Smooth muscle cell (in vitro differentiated cells): ENCODE results near the gene SH2D3C. TPM values are rescaled to one million over a fixed set of nuclear protein-coding genes. Genes with fewer than 3 reads are reported as not detected.

Experiments used
- DNase-seq: peaks from one replicate; lab custom pipeline; 2025; ENCODE audit not compliant: unreplicated experiment; lab: John Stamatoyannopoulos, UW
- H2AFZ ChIP-seq: fragments of 200-600 bp; sonication (generic); 2 replicates; pipeline ENCODE4 v1.6.0; 2016; ENCODE audit warnings: antibody characterized with exemption, low read depth, mild to moderate bottlenecking
- H3F3A ChIP-seq: fragments of 200-600 bp; sonication (generic); 2 replicates; pipeline ENCODE4 v1.6.0; 2017; ENCODE audit warnings: antibody characterized with exemption, low read depth
- H3K27ac ChIP-seq: fragments of 200-600 bp; sonication (generic); 2 replicates; pipeline ENCODE4 v1.5.1; 2016; ENCODE audit warnings: low read depth, mild to moderate bottlenecking
- H3K27me3 ChIP-seq: fragments of 200-600 bp; sonication (generic); 2 replicates; pipeline ENCODE4 v1.6.1; 2016; ENCODE audit warnings: low read depth, mild to moderate bottlenecking
- H3K36me3 ChIP-seq: fragments of 200-600 bp; sonication (generic); 2 replicates; pipeline ENCODE4 v1.5.1; 2016; ENCODE audit warnings: low read depth
- H3K4me1 ChIP-seq: fragments of 200-600 bp; sonication (generic); 2 replicates; pipeline ENCODE4 v1.5.1; 2016; ENCODE audit warnings: low read depth
- H3K4me2 ChIP-seq: fragments of 200-600 bp; sonication (generic); 2 replicates; pipeline ENCODE4 v1.6.0; 2016; ENCODE audit warnings: mild to moderate bottlenecking
- H3K4me3 ChIP-seq: fragments of 200-600 bp; sonication (generic); 2 replicates; pipeline ENCODE4 v1.5.1; 2016; ENCODE audit warnings: mild to moderate bottlenecking
- H3K79me2 ChIP-seq: fragments of 200-600 bp; sonication (generic); 2 replicates; pipeline ENCODE4 v1.6.0; 2016; ENCODE audit warnings: low read depth, mild to moderate bottlenecking
- H3K9ac ChIP-seq: fragments of 200-600 bp; sonication (generic); 2 replicates; pipeline ENCODE4 v1.6.0; 2016; ENCODE audit warnings: low read depth
- H3K9me3 ChIP-seq: fragments of 200-600 bp; sonication (generic); replicated peaks from 2 replicates; pipeline ENCODE4 v1.5.1; 2016; ENCODE audit warnings: low read depth
- H4K20me1 ChIP-seq: fragments of 200-600 bp; sonication (generic); 2 replicates; pipeline ENCODE4 v1.6.0; 2016; ENCODE audit warnings: low read depth
- WGBS: methylation state at CpG from one replicate; pipeline ENCODE4 v1.1.7; 2016; ENCODE audit warnings: low lambda C conversion rate; 5-methylcytosine and 5-hydroxymethylcytosine counted together
- polyA plus RNA-seq: library from polyadenylated mRNA; unstranded; fragments of >200 nt; fragmentation: Nextera tagmentation; extraction: Ambion mirVana; gene quantifications from 2 replicates; pipeline ENCODE4 v1.2.1, GENCODE V29; 2016
- total RNA-seq: library from RNA; depleted of rRNA; stranded (reverse); fragments of >200 nt; gene quantifications from 2 replicates; pipeline ENCODE4 v1.2.3, GENCODE V29; 2014
- TF ChIP-seq, protein P1 (sequence below): fragments of 200-600 bp; sonication (generic); IDR thresholded peaks from 2 replicates; pipeline ENCODE4 v1.5.1; 2017; ENCODE audit warnings: borderline replicate concordance, mild to moderate bottlenecking, antibody characterized with exemption; ENCODE audit not compliant: insufficient read depth, poor library complexity, severe bottlenecking

SH2D3C gene
- total and polyA plus RNA-seq, 2 experiments from 2014 or later: 0.54 TPM; not detected in 1

DNA sequence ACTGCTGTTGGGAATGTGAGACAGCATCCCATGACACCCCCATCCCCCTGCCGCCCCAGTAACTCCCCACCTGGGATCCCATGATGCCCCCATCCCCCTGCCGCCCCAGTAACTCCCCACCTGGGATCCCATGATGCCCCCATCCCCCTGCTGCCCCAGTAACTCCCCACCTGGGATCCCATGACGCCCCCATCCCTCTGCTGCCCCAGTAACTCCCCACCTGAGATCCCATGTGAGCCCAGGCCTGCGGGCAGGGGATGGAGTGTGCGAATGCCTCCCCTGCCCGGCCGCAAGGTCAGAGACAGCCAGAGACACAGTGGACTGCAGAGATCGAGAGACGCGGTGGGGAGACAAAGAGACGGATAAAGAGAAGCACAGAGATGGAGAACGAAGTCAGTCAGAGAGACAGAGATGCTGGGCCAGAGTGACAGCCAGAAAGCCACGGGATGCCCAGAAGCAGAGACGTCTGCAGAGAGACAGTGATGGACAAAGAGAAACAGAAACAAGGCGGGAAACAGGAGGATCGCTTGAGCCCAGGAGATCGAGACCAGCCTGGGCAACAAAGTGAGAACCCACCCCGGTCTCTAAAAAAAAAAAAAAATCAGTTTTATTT lies 992 bp downstream of the SH2D3C start:
- no peak for DNase-seq
- Histone ChIP-seq H3K79me2 (no peaks in the 10 kb centered on the region), H3K4me3 (no peak overlapping the region), H3K4me2 (no peak overlapping the region), H3K4me1 (no peaks in the 10 kb centered on the region), H3K27me3 (no peaks in the 10 kb centered on the region), H2AFZ (no peak overlapping the region), H3K36me3 (no peaks in the 10 kb centered on the region), H3K9me3 (no peaks in the 10 kb centered on the region), H3F3A (no peaks in the 10 kb centered on the region), H3K27ac (no peak overlapping the region), H4K20me1 (no peaks in the 10 kb centered on the region), H3K9ac (no peak overlapping the region)
- WGBS: 96% methylated on average over 16 of the region's 18 CpGs
- TF ChIP-seq, protein P1, sequence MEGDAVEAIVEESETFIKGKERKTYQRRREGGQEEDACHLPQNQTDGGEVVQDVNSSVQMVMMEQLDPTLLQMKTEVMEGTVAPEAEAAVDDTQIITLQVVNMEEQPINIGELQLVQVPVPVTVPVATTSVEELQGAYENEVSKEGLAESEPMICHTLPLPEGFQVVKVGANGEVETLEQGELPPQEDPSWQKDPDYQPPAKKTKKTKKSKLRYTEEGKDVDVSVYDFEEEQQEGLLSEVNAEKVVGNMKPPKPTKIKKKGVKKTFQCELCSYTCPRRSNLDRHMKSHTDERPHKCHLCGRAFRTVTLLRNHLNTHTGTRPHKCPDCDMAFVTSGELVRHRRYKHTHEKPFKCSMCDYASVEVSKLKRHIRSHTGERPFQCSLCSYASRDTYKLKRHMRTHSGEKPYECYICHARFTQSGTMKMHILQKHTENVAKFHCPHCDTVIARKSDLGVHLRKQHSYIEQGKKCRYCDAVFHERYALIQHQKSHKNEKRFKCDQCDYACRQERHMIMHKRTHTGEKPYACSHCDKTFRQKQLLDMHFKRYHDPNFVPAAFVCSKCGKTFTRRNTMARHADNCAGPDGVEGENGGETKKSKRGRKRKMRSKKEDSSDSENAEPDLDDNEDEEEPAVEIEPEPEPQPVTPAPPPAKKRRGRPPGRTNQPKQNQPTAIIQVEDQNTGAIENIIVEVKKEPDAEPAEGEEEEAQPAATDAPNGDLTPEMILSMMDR: no peak

DNA sequence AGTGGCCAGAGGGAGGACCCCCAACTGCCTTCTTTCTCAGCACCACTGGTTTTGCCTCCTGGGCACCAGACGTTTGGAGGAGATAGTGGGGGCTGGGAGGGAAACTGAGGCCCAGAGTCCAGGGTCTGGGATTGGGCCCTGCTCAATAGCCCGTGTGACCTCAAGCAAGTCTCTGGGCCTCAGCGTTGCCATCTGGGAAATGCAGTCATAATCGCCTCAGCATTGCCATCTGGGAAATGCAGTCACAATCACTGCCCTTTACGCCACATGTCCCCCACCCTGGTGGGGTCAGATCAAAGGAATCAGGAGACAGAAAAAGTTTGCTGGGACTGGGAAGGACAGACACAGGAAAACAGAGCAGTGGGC lies 1.6 kb downstream of the SH2D3C start:
- H3K4me2 ChIP-seq: no peak overlapping the region
- H3K4me3 ChIP-seq: no peak overlapping the region
- no peaks in the 10 kb centered on the region for H3K36me3 ChIP-seq
- 89% methylated on average over 5 of the region's 5 CpGs for WGBS
- no peaks in the 10 kb centered on the region for H3K27me3 ChIP-seq
- no peaks in the 10 kb centered on the region for H4K20me1 ChIP-seq
- no peaks in the 10 kb centered on the region for H3F3A ChIP-seq
- TF ChIP-seq, protein P1: no peak
- H2AFZ ChIP-seq: no peak overlapping the region
- H3K4me1 ChIP-seq: no peaks in the 10 kb centered on the region
- no peaks in the 10 kb centered on the region for H3K9me3 ChIP-seq
- DNase-seq: no peak
- H3K79me2 ChIP-seq: no peaks in the 10 kb centered on the region
- H3K9ac ChIP-seq: no peak overlapping the region
- no peak overlapping the region for H3K27ac ChIP-seq

DNA sequence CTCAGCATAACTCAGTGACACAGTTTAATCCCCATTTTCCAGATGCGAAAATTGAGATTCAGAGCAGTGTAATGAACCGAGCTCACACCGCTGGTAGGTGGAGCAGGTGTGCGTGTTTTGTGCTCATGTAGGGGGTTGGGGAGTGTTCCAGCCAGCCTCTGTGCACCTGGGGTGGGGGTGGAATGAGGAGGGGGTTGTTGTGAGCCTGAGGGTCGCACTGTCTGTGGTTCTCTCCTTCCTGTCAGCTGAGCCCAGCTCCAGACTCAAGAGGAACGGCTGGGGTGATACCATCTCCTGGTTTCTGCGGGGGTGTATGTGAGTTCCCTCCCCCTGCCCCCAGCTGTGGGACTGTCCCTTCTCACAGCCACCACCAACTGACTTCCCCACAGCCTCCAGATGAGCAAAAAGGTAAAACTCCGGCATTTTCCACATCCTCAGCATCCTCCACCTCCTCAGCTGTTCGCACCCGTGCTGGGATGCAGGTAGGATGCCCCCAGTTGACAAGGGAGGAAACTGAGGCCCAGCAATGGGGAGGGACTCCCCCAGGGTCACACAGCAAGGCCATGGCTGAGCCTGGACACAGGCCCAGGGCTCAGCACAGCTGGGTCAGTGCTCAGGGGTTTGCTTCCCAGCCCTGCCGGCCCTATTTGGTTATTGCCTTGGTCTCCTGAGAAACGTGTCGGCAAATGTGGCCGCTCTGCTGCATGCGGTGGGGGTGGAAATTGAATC lies 2.1 kb downstream of the SH2D3C start:
- Histone ChIP-seq H3K9me3 (no peaks in the 10 kb centered on the region), H3K36me3 (no peaks in the 10 kb centered on the region), H3K4me2 (no peak overlapping the region), H2AFZ (no peak overlapping the region), H4K20me1 (no peaks in the 10 kb centered on the region), H3K4me1 (peaks cover 3% of the 10 kb centered on the region), H3K27ac (no peak overlapping the region), H3K4me3 (no peak overlapping the region), H3F3A (no peaks in the 10 kb centered on the region), H3K27me3 (no peaks in the 10 kb centered on the region), H3K79me2 (no peaks in the 10 kb centered on the region), H3K9ac (no peak overlapping the region)
- 75% methylated on average over 15 of the region's 15 CpGs for WGBS
- no peak for DNase-seq
- TF ChIP-seq, protein P1: no peak
